Germinal center (tissue), 1 donor: ENCODE data around the gene RGS18.
A peak's percentile ranks its signal among the peaks of the same experiment; 100 is the strongest.
"Not testable (repeated sequence)": the region's sequence is repeated elsewhere in the genome, so short reads cannot be mapped to it uniquely, and the experiment has no call there.

Experiments used
- DNase-seq: peaks from one replicate; pipeline ENCODE4 v3.0.0; 2012; ENCODE audit warnings: mixed read lengths, low spot score

The RGS18 gene, protein sequence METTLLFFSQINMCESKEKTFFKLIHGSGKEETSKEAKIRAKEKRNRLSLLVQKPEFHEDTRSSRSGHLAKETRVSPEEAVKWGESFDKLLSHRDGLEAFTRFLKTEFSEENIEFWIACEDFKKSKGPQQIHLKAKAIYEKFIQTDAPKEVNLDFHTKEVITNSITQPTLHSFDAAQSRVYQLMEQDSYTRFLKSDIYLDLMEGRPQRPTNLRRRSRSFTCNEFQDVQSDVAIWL

DNA sequence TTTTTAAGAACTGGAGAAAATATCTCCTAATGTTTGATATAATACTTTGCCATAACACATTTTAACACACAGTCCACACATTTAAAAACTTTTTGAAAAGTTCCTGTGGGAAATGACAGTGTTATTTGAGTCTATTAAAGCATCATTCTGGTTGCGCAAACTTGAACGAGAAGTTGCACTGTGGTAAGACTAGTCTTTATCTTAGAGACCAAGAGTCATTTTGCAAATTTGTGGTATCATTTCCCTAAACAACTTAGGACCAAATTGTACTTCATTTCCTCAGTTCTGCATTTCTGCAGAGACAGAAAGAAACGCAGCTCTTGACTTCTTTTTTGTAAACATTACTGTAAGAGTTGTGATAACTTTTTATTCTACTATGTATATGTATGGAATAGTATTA, at the start of gene RGS18:
Gene RGS18 (plus strand): TSS at position 282 of the 400 bp plus-strand sequence. CDS start 176 bp downstream, outside the sequence.
- DNase-seq = peak; percentile 7

DNA sequence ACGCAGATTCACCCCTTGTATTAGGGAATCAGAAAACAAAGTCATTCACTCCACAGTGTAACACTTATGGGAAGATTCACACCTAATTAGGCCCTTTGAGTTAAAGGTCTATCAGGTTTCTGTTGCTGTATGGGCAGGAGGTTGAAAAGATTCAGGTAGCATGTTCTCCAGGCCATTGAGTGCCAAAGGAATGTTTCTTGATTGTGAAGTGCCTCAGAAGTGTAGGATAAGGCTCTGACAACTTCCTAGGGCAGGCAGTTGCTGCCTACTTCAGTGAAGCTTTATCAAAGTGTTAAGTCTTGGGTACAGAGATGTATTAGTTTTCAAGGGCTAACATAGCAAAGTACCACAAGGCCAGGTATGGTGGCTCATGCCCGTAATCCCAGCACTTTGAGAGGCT, 48.7 kb upstream of the RGS18 start:
- DNase-seq = no peak

DNA sequence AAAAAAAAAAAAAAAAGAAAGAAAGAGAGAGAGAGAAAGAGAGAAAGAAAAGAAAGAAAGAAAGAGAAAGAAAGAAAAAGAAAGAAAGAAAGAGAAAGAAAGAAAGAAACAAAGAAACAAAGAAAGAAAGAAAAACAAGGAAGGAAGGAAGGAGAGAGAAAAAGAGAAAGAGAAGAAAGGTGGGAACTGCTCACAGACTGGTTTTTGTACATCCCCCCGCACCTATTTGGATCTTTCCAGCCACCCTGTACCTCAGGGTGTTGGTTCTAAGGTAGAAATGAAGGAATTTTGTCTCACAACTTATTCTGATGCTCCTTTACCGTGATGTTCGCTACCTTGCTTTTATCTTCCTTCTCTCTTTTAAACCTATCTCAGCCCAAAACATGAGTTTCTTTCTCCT, 43.3 kb upstream of the RGS18 start:
- DNase-seq = no peak

DNA sequence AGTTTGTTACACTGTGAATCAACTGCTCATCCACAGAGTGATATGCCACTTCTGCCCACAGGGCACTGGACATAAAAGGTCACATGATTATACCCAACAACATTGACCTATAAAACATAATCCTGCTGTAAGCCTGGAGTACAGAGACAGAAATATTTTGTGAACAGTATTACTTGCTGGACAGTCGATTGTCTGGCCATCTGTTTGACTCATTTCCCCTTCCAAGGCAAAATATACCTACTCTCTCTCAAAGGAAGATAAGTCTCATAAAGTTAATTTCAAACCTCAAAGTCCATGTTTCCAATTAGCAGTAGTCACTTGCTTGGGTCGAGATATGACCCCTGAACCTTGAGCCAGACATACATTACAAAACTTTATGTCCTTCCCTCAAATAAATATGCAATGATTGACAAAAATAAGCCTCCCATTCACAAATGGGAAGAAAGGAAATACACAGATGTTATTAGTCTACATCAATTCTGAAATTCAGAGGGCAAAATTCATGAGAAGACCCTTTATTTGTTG, 39.3 kb upstream of the RGS18 start:
- no peak for DNase-seq

DNA sequence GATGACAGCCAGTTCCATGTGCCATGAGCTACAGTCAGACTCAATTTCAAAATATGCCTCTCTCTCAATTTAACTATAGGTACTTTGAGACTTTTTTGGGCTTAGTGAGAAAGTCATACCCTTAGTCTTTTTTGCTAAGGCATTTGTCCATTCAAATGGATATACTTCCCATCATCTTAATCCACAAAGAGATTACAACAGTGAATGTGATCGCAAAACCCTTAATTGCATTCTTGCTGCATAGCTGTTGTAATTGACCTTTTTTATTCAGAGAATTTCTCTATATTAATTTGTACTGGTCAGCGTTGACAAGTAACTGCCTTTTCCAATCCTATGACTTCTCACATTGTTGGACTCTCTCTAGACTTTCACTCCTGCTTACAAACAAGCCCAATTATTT, 38.6 kb upstream of the RGS18 start:
- no peak for DNase-seq

DNA sequence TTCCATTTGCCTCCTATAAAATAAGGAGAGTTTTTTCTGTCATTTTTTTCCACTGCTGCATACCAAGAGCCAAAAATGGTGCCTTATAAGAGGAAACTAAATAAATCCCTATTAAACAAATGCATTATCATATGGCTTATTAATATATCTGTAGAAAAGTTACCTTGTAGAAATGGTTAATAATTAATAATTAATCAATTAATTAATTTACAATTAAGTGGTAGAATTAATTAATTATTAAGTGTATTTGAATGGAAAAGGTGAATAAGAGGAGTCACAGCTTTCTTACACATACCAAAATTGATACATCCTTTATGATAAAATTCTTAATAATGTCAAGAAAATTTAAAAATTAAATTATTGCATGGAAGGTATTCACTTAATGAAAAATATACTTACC, 35.6 kb upstream of the RGS18 start:
- no peak for DNase-seq

DNA sequence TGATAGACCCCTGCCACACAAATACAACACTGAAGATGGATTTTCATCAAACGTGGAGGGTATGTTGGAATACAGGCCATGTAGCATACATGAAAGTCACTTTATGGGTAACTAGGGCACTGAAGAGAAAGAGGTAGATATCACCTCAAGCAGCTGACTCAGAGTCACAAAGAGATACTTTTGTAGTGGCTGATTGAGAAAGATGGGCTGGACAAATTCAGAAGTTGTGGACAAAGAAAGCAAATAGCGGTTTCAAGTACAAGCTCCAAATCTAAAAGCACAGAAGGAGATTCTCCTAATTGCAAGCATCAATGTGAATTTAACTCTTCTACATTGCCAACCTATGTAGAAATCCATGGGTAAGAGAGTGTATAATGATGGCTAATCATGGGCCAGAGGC, 35.0 kb upstream of the RGS18 start:
- DNase-seq = no peak

DNA sequence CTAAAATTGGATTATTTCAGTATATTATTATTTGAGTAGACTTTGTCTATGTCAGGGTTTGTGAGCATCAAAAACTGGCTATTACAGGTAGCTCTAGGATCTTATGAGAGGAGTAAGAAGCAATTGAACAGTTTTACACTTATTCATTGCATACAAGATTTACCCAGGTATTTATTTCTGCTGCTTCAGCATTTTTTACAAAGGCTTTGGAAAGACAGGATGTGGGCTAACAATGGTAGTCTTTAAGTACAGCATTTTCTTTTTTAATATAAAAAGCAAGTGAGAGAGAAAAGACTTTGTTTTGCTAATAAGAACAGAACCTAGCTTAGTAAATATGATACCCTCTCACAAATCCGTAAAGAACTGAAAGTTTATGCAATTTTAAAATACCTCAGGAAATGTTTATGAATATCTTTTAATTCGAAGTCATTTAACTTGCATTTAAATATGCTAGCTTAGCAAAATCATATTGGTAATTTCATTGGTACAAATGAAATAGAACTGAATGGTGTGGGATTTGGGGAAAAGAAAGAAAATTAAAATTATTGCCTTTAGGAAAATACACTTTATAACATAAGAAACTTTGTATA, 32.1 kb upstream of the RGS18 start:
- DNase-seq = no peak

DNA sequence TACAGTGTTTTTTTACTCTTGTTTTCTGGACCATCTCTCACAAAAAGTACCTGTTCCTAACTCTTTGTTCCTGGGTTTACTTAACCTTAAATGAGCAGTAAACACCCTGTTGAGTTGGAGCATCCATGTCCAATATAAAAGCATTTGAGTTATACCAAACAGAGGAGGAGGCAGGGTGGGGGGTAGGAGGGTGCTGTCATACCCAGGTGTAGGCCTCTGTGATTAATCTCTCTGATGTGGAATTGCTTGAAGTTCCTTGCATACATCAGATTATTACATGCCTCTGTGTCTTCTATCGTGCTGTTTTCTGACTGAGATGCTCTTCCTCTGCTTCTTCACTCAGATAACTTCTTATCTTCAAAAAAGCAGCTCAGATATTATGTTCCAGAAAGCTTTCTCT, 28.1 kb upstream of the RGS18 start:
- no peak for DNase-seq

DNA sequence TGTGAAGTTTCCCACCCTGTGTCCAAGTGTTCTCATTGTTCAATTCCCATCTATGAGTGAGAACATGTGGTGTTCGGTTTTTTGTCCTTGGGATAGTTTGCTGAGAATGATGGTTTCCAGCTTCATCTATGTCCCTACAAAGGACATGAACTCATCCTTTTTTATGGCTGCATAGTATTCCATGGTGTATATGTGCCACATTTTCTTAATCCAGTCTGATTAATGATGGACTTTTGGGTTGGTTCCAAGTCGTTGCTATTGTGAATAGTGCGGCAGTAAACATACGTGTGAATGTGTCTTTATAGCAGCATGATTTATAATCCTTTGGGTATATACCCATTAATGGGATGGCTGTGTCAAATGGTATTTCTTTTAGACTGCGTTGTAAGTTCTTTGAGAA, 27.4 kb upstream of the RGS18 start:
- DNase-seq = not testable (repeated sequence)

DNA sequence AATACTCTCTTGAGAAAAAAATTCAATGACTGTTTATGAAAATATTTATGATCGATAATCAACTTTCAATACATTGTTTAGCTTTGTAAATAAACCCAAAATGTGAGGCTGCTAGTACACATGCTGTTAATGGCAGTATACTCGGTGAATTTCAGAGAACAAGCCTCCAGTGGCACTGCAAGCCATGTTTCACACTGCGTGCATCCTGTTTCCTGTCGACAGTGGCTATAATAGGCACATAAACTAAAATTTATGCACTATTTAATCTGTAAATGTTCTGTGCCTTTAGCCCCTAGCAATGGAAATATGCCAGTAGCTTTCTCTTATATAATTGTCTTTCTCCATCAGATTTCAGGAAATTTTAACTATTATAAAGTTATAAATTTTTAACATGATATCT, 26.3 kb upstream of the RGS18 start:
- no peak for DNase-seq

DNA sequence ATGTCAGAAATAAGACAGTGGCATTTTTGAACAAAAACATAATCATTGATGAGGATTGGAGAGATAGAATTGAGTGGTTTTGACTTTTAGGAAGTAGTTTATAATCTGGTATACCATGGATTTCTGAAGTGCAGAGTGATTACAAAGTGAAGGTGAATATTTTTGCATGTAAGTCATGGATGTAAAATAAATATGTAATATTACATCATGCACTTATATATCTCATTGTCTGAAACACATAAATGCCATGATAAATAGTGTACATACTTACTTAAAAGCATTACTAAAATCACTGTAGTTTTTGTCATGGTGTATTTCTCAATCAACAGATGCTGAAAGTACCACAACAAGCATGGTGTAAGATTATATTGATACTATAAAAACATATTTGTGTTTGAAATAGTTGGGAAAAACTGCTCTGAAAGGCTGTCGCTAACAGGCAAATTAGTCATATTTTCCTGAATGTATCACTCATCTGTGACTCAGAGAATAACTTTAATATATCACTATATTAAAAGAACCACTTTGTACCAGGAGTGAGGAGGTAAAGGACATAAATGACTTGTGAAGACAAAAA, 24.8 kb upstream of the RGS18 start:
- DNase-seq = no peak

DNA sequence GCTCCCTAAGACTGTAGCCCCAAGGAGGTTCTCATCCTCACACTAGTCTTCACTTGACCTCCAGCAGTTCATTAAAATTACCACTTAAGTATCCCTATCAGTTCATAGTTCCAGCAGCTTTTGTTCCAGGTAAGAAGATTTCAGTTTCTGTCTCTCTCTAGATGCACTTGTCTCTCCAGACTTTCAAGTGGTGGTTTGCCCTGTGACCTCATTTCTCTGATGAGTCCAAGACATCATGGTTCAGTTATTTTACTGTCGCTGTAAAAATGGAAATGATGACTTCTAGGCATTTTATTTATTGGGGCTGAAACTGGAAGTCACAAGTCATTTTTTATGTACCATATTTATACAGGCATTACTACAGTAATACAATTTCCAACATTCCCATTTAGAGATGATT, 17.9 kb upstream of the RGS18 start:
- DNase-seq = no peak

DNA sequence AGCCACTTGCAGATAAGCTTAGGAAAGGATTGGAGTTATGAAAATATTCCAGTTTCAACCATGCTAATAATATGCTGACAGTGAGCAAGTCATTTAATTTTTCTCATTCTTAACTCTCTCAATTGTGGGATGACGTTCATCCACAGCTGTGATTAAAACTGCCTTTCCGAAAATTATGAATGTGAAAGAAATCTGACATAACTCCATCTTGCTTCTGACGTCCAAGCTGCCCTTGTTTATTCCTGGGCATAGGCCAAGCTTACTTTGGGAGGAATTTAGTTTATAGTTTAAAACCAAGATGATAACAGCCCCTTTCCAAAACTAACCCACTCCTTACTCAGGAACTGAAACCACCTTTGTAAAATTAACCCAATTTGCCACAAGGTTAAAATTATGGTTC, 11.0 kb upstream of the RGS18 start:
- no peak for DNase-seq

DNA sequence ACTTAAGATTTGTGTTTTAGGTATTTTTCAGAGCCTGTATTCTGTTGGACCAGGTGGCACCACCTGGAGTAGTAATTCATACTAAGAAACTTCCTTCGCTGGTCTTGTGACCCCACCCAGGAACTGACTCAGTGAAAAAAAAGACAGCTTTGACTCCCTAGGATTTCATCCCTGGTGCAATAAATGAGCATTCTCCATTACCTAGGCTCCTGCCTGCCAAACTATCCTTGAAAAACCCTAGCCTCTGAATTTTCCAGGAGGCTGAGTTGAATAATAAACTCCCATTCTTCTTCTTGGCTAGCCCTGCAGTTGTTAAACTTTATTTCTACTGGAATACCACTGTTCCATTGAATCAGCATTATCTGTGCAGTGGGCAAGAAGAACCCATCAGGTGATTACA, 10.6 kb upstream of the RGS18 start:
- no peak for DNase-seq

DNA sequence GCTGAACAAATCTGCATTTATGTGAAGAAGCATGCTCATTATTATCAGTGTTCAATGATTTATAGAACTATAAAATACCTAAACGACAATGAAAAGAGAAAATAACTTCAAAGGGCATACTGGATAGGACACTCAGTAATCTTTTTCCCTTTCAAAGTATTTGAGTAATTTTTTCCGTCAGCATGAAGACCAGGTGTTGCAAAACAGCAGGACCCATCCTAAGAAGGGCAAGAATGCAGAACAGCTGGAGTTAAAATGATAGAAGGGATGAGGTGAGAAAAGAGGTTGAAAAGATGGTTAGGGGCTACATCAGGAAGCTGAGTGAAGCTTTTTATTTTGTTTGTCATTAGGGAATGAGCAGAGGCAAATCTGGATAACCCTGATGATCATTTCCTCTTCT, 7.1 kb upstream of the RGS18 start:
- DNase-seq = no peak

DNA sequence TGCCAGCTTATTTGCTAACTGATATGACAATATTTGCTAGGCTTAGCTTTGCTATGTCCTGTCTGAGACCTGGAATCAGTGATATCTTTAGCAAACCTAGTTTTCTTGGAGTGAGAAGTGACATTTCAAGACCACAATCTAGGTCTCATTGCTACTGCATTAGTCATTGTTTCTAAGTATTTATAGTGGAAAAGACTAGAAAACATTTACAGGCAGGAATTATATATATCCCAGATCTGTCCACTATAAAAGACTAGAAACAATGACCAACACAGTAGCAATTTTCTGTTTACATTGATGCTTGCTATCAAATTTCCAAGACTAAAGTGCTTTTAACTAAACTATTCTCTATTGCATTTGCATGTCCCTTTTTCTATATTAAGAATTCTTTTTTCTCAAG, 5.0 kb upstream of the RGS18 start:
- DNase-seq = no peak

DNA sequence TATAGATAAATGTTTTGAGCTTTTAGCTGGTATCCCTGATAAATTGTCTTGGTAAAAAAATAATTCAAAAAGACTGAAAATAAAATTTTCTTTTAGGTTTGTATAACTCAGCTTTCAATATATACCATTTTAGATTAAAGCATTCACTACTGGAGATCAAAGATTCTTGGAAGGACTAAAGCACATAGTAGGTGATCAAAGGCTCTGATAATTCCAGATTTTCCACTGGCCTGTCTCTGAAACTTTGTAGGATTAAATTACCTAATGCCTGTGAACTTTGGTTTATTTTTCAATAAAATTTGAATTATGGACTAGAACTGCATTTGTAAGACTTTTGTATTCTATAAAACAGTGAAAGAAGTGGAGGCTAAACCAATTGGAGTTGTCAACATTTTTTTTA, 1.2 kb upstream of the RGS18 start:
- DNase-seq = no peak

DNA sequence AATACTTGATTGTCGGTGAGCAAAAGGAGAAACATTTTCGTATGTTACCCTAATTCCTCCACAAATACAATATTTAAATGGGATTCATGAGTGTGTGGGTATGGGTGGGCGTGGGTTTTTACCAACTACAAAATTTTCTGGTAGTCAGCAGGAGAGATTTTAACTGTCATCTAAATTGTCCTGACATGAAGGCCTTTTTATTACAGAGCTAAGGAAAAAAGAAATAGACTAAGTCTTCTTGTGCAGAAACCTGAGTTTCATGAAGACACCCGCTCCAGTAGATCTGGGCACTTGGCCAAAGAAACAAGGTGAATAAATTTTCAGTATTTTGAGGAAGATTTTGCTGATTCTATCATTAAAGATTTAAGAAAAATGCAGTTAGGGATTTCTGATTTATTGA, 752 bp downstream of the RGS18 start:
- DNase-seq = no peak

DNA sequence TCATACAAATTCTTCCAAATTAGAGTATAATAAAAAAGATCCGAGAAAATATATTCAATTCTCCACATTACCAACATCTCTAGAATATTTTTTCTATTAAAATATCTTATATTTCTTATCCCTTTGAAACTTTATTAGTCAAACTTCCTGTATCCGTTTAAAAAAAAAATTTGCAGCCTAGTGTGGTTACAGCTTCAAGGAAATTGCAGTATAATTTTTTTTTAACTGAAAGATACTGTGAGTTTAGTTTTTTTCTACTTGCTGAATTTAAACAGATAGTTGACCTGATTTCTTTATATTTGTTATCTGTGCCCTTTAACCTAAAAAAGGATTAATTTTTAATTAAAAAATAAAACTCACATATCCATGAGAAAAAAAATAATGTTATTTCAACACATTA, 1.5 kb downstream of the RGS18 start:
- no peak for DNase-seq

DNA sequence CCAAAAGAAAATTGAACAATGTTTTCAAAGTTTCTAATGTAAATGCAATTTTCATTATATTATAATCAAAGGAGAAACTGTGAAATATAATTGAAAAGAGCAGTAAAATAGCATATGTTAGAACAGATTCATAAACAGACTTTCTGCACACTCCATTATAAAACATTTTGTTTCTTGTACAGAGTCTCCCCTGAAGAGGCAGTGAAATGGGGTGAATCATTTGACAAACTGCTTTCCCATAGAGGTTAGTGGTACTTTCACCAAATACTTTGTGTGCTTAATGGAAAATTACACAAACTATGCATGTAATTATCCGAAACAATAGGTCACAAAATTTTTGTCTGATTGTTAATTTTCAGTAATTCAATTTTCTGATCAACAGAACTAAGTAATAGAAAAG, 1.9 kb downstream of the RGS18 start:
- no peak for DNase-seq

DNA sequence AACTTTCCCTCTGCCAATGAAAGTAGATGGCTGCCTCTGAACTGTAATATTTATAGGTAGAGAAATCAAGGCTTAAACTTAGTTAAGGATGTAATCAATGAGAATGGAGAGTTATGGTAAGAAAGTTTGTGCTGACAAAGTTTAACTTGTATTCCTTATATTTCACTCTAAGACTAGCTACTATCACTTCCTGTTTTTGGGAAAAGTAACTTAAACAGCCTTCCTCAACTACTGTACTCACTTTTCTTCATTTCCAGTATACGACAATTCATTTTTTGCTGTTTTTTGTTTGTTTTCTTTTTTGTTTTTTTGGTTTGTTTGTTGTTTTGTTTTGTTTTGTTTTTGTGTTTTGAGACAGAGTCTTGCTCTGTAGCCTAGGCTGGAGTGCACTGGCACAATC, 3.7 kb downstream of the RGS18 start:
- no peak for DNase-seq

DNA sequence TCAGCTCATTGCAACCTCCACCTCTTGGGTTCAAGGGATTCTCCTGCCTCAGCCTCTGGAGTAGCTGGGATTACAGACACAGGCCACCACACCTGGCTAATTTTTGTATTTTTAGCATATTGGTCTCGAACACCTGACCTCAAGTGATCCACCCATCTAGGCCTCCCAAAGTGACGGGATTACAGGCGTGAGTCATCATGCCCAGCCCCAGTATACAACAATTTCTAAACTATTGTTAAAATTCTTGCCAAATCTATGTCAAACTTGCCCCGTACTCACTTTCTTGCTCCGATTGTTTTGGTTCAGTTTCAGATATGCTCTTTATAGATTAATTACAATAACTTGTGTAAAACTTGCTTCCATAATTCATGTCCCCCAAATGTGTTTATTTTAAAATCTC, 4.1 kb downstream of the RGS18 start:
- DNase-seq = no peak

DNA sequence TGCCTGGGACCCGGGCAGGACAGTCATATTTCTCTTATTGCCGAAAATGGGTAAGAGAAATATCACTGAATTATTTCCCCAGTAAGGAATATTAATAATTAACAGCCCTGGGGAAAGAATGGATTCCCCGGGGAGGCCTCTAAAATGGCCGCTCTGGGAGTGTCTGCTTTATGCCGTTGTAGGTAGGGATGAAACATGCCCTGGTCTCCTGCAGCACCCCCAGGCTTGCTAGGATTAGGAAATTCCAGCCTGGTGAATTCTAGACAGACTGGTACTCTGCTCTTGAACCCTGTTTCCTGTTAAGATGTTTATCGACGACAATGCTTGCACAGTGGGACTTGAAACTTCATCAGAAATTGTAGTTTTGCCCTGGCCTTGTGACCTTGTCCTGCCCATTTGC, 6.7 kb downstream of the RGS18 start:
- not testable (repeated sequence) for DNase-seq
